ENCODE measurements around the gene TEX54. TPM values are rescaled to one million over a fixed set of nuclear protein-coding genes. Genes with fewer than 3 reads are reported as not detected.

Gene TEX54
- total and polyA plus RNA-seq, 4 donors: 1.6 TPM; not detected in 3

GRCh38 chr11:62804310-62805075 lies 28.1 kb downstream of the TEX54 start (continued):
- TF ChIP-seq CTCF (IDR thresholded peaks at IDR 0.05; ENCODE audit: low read depth, low read length, missing input control) (no peak), FOXA1 (IDR thresholded peaks at IDR 0.05) (no peak), TAF1 (conservative IDR thresholded peaks at IDR 0.05) (no peak), NR2F2 (IDR thresholded peaks at IDR 0.05) (no peak), GABPA (IDR thresholded peaks at IDR 0.05 in 1 of 2, conservative IDR thresholded peaks at IDR 0.05 in 1 of 2) (no peak)

- no peak for DNase-seq (ENCODE audit: low spot score)
- no peak overlapping the region for H3K27ac ChIP-seq (ENCODE audit: low read depth in 1 of 2, low read length in 2 of 2)
- WGBS: 92% methylated on average over 4 of the region's 4 CpGs
- no peak overlapping the region for H3K4me3 ChIP-seq (ENCODE audit: low read depth in 1 of 3, low read length in 3 of 3)
- no peaks in the 10 kb centered on the region for H3K9me3 ChIP-seq (ENCODE audit: control insufficient read depth in 4 of 4, low read length in 3 of 4)
- H3K36me3 ChIP-seq (ENCODE audit: control insufficient read depth in 4 of 4, insufficient read depth in 3 of 4, low read depth in 1 of 4, low read length in 3 of 4): peaks cover 20 to 65% (median 51%) of the 10 kb centered on the region in 4 donors
- peaks cover 0 to 20% (median 12%) of the 10 kb centered on the region in 4 donors for H3K4me1 ChIP-seq (ENCODE audit: control insufficient read depth in 4 of 4, insufficient read depth in 4 of 4, low read length in 3 of 4)
- no peak for TF ChIP-seq CTCF (IDR thresholded peaks at IDR 0.05; ENCODE audit: low read depth, low read length, missing input control)
- no peak for TF ChIP-seq NR2F2 (IDR thresholded peaks at IDR 0.05)
- no peak for TF ChIP-seq HNF4A (conservative IDR thresholded peaks at IDR 0.05)
- no peak for TF ChIP-seq RXRA (IDR thresholded peaks at IDR 0.05)
- TF ChIP-seq TAF1 (conservative IDR thresholded peaks at IDR 0.05): no peak
- no peak for TF ChIP-seq FOXA2 (IDR thresholded peaks at IDR 0.05)
- TF ChIP-seq SP1 (IDR thresholded peaks at IDR 0.05): no peak
- no peak for TF ChIP-seq HNF4G (IDR thresholded peaks at IDR 0.05)
- TF ChIP-seq GABPA (IDR thresholded peaks at IDR 0.05 in 1 of 2, conservative IDR thresholded peaks at IDR 0.05 in 1 of 2): no peak
- TF ChIP-seq ZBTB33 (IDR thresholded peaks at IDR 0.05): no peak
- TF ChIP-seq MAX (IDR thresholded peaks at IDR 0.05): no peak
- TF ChIP-seq REST (IDR thresholded peaks at IDR 0.05): no peak
- no peak for TF ChIP-seq EGR1 (IDR thresholded peaks at IDR 0.05; ENCODE audit: low read depth in 2 of 2)
- no peak for TF ChIP-seq RAD21 (IDR thresholded peaks at IDR 0.05)
- TF ChIP-seq YY1 (IDR thresholded peaks at IDR 0.05): no peak
- TF ChIP-seq FOXA1 (IDR thresholded peaks at IDR 0.05): no peak
- no peak for TF ChIP-seq JUND (IDR thresholded peaks at IDR 0.05)
- no peak for TF ChIP-seq ATF3 (IDR thresholded peaks at IDR 0.05)
- H3K9ac ChIP-seq (ENCODE audit: low read depth in 1 of 2, low read length in 2 of 2): no peak overlapping the region
- H3K27me3 ChIP-seq (ENCODE audit: control insufficient read depth in 4 of 4, insufficient read depth in 4 of 4, low read length in 3 of 4): no peaks in the 10 kb centered on the region
Observed at GRCh38 chr11:62801071-62801470, 31.6 kb downstream of the TEX54 start.
